Measurements from ENCODE around the gene DUSP6.
"Not testable (repeated sequence)": the region's sequence is repeated elsewhere in the genome, so short reads cannot be mapped to it uniquely, and the experiment has no call there.

Gene DUSP6

DNA sequence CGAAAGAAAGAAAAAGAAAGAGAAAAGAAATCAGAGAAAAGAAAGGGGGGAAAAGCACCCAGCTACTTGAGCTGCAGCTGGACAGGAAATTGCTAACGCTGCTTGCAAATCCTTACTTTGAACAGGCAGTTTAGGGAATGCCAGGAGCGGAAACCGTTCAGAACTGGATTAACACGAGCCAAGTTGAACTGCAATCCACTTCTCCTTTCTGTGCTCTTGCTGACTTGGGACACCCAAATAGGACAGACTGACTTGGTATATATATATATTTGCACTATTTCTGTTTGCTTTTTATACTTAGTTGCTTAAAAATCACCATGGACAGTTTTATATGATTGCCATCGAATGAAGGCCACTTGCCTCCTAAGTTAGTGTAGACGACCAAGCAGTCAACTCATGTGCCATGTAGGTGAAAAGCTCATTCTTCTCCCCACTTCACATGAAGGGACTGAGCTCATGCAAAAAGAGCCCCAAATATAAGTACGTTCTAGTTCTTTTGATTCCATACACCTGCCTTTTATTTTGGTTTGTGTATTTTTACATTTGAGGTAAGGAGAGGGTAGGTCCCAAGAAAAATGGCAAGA is 5.5 kb downstream of the DUSP6 start:
- peak overlapping the region; percentile 69 for H3K9ac ChIP-seq
- peaks cover 7% of the 10 kb centered on the region; the same call in 1 of the 2 replicates for H3K36me3 ChIP-seq
- H3K27ac ChIP-seq = peak overlapping the region; percentile 81
- no peaks in the 10 kb centered on the region for H3K27me3 ChIP-seq
- H3K4me1 ChIP-seq = peaks cover 73% of the 10 kb centered on the region
- no peak for TF ChIP-seq Cebpa-rat (IDR thresholded peaks at IDR 0.05)
- peak overlapping the region; percentile 95 for H3K4me2 ChIP-seq
- H3K9me3 ChIP-seq = no peaks in the 10 kb centered on the region
- H3K4me3 ChIP-seq = peak overlapping the region; percentile 52
- H4K20me1 ChIP-seq = peaks cover 33% of the 10 kb centered on the region

DNA sequence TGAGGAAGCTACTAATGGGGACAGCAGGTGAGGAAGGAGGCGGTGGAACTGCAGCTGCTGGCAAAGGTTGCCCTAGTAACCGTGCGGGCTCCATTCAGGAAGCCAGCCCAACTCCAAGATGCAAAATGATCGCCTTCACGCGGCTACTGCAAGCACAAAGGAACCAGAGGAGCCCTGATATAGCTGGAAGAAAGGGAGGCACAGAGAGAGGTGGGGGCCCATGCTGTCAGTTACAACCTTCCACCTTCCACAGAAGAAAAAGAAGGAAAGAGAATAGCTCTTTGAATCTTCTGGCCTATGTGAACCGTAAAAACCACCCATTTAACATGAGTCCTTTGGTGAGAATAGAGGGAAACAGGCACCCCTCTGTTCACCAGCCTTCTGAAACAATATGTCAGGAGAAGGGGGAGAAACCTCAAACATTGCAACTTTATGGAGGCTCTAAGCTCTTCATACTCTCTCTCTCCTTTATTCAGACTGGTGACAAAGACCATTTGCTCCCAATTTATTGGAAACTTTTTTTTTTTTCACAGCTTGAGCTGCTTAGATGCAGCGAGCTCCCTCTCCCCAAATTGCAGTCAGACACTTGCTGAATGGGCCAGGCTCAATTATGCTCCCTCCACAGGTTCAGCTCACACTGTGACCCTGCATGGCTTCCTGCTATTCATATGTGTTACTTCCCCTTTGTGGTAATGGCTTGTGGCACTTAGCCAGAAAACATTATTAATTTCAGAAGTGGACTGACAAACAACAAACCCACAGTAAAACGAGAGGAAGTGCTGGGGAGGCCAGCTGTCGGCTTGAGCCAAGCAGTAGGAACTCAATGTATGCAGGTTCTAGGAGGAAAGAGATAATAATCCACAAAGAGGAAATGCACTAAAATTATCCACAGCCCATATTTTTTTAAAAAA is 6.2 kb downstream of the DUSP6 start:
- peak overlapping the region; percentile 81 for H3K27ac ChIP-seq
- H3K4me2 ChIP-seq = peak overlapping the region; percentile 95
- peak overlapping the region; percentile 77 for H3K9ac ChIP-seq
- H3K4me1 ChIP-seq = peaks cover 73% of the 10 kb centered on the region
- TF ChIP-seq Cebpa-rat (IDR thresholded peaks at IDR 0.05) = no peak
- peaks cover 26% of the 10 kb centered on the region for H4K20me1 ChIP-seq
- peak overlapping the region; percentile 52 for H3K4me3 ChIP-seq
- peaks cover 7% of the 10 kb centered on the region; the same call in 1 of the 2 replicates for H3K36me3 ChIP-seq
- H3K9me3 ChIP-seq = no peaks in the 10 kb centered on the region
- H3K27me3 ChIP-seq = no peaks in the 10 kb centered on the region

DNA sequence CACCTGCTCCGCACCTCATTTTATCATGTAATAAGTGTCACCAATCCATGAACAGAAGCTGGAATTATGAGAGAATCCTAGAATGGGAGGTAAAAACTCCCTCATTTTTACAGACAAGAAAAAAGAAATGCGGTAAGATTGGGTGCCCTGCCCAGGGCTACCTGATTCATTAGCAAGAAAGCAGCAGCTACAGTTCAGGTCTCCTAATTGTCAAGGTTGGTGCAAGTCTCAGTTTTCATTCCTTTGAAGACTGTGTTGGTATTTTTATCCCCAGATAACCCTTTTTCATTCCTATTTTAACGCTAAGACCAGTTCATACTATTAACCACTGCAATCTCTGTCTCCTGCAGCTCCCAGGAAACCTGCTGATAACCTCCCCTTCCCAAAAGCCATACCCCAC is 6.9 kb downstream of the DUSP6 start:
- Histone ChIP-seq H3K9ac (peak overlapping the region; percentile 77; the same call in 1 of the 2 replicates), H3K9me3 (no peaks in the 10 kb centered on the region), H3K4me2 (peak overlapping the region; percentile 95), H3K36me3 (peaks cover 7% of the 10 kb centered on the region; the same call in 1 of the 2 replicates), H3K4me3 (peak overlapping the region; percentile 52), H3K27ac (peak overlapping the region; percentile 81), H4K20me1 (peaks cover 19% of the 10 kb centered on the region), H3K4me1 (peaks cover 73% of the 10 kb centered on the region), H3K27me3 (no peaks in the 10 kb centered on the region)
- TF ChIP-seq Cebpa-rat (IDR thresholded peaks at IDR 0.05) = no peak

DNA sequence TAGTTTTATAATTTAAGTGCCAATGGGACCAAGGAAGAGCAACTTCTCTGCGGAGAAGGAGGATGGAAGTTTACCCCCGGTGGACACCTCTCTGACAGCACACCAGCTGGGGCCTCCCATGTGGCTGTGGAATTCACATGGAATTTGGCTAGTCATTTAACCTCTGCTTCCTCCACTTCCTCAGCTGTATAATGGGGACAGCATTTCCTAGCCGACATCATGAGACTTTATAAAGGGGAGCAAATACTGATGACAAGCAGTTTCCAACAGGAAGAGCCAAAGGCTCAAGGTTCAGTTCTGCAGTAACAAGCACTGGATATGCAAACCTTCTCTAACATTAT is 7.5 kb downstream of the DUSP6 start:
- no peak for TF ChIP-seq Cebpa-rat (IDR thresholded peaks at IDR 0.05)
- Histone ChIP-seq H3K27ac (peak overlapping the region; percentile 81), H3K9ac (peak overlapping the region; percentile 47; the same call in 1 of the 2 replicates), H3K4me2 (peak overlapping the region; percentile 95), H3K36me3 (peaks cover 7% of the 10 kb centered on the region; the same call in 1 of the 2 replicates), H3K27me3 (no peaks in the 10 kb centered on the region), H3K9me3 (no peaks in the 10 kb centered on the region), H4K20me1 (peaks cover 14% of the 10 kb centered on the region), H3K4me3 (no peak overlapping the region), H3K4me1 (peaks cover 73% of the 10 kb centered on the region)

DNA sequence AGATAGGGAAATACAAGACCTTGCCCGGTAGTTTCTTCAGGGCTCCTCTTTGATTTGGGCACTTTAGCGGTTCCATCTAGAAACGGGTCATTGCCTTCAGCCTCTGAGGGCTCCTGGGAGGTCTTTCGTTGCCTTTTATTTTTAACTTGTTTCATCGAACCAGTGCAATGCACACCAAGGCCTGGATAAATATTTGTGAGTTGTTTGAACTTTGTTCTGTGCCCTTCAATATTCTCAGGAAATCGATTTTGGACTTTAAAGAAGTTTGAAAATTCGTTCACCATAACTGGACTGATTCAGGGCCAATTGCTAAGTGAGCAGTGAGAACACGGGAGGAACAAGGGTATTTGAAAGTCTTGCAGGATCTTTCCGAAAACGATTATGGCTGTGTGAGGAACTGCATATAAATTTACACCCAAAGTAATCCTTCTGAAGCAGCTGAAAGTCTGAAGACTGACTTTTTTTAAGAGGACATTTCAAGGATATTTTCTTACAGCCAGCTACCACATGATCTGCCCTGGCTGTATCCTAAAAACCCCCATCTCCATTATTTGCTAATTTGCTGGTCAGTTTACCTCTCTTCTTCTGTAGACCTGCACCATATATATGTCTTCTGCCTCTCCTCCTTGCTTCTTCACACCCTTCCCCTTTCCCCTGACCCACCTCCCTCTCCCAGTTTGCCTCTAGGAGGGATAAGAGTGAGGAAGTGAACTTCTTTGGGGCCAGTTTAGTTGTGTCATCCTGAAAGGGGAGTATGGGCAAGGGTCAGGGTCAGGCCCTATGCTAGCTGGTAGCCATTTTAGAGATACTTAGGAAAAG is 8.0 kb downstream of the DUSP6 start:
- Histone ChIP-seq H3K4me3 (peak overlapping the region; percentile 35; the same call in 1 of the 2 replicates), H3K4me2 (peak overlapping the region; percentile 95)

DNA sequence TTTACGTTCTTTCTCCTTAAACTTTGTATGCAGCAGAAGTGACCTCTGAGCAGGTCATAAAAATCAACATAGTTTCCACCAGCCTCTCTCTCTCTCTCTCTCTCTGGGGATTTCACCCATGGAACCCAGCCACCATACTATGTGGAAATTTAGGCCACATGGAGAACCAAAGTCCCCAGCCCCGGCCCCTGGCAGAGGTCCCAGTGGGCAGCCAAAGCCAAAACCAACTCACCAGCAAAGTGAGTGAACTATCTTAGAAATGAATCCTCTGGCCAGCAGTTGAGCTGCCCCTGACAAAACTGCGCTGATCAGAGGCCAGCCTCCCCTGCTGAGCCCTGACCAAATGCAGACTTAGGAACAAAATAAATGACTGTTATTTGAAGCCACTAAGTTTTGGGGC is 9.2 kb downstream of the DUSP6 start:
- H3K4me3 ChIP-seq = no peak overlapping the region
- peaks cover 56% of the 10 kb centered on the region for H3K4me1 ChIP-seq
- no peaks in the 10 kb centered on the region for H3K9me3 ChIP-seq
- peak overlapping the region; percentile 81 for H3K27ac ChIP-seq
- H3K9ac ChIP-seq = peak overlapping the region; percentile 2; the same call in 1 of the 2 replicates
- no peak for TF ChIP-seq Cebpa-rat (IDR thresholded peaks at IDR 0.05)
- H3K4me2 ChIP-seq = peak overlapping the region; percentile 95
- H3K36me3 ChIP-seq = no peaks in the 10 kb centered on the region
- no peaks in the 10 kb centered on the region for H4K20me1 ChIP-seq
- no peaks in the 10 kb centered on the region for H3K27me3 ChIP-seq

More for the DNA sequence above, 8.0 kb downstream of the DUSP6 start:
- Histone ChIP-seq H4K20me1 (peaks cover 8% of the 10 kb centered on the region), H3K27me3 (no peaks in the 10 kb centered on the region), H3K27ac (peak overlapping the region; percentile 81), H3K4me1 (peaks cover 67% of the 10 kb centered on the region), H3K9ac (peak overlapping the region; percentile 47; the same call in 1 of the 2 replicates), H3K9me3 (no peaks in the 10 kb centered on the region), H3K36me3 (peaks cover 7% of the 10 kb centered on the region; the same call in 1 of the 2 replicates)
- no peak for TF ChIP-seq Cebpa-rat (IDR thresholded peaks at IDR 0.05)

DNA sequence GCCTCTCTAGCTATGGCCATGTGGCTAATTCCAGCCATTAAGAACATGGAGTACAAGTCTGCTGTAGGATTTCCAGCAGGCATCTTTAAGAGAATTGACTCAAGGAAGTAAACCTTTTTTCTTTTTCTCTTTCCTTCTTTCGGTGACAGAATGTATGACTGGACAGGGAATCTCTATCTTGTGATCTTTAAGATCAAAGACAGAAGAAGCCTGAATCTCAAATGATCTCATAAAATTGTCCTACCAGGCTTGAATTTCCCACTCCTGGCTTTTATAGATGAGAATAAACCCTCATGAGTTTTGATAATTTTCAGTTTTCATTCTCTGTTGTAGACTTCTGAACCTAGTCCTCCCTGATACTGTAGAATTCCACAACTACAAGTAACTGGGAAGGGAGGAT is 11.4 kb downstream of the DUSP6 start:
- no peak for TF ChIP-seq Cebpa-rat (IDR thresholded peaks at IDR 0.05)
- peaks cover 35% of the 10 kb centered on the region for H3K4me1 ChIP-seq
- no peak overlapping the region for H3K4me3 ChIP-seq
- no peaks in the 10 kb centered on the region for H3K9me3 ChIP-seq
- H3K4me2 ChIP-seq = no peak overlapping the region
- H3K27ac ChIP-seq = no peak overlapping the region
- no peak overlapping the region for H3K9ac ChIP-seq
- no peaks in the 10 kb centered on the region for H3K36me3 ChIP-seq
- H4K20me1 ChIP-seq = no peaks in the 10 kb centered on the region
- no peaks in the 10 kb centered on the region for H3K27me3 ChIP-seq

DNA sequence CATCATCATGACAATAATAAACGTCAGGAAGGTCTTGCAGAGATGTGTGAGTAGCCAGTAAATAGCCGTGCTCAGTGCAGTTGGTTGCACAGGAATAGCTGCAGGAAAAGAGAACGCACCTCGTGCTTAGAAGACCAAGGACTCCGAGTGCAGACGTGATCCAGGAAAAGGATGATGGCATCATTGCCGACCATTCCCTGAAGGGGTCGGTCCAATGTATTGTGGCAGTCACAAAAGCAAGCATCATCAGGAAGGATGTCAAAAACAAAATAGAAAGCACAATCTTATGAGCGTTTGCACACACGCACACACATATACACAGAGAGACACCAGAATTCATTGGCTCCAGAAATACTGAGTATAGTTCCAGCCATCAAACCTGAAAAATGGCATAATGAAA is 12.8 kb downstream of the DUSP6 start:
- H3K9me3 ChIP-seq = no peaks in the 10 kb centered on the region
- no peaks in the 10 kb centered on the region for H3K36me3 ChIP-seq
- no peak overlapping the region for H3K27ac ChIP-seq
- no peak overlapping the region for H3K4me2 ChIP-seq
- TF ChIP-seq Cebpa-rat (IDR thresholded peaks at IDR 0.05) = no peak
- no peak overlapping the region for H3K4me3 ChIP-seq
- no peak overlapping the region for H3K9ac ChIP-seq
- no peaks in the 10 kb centered on the region for H3K27me3 ChIP-seq
- peaks cover 22% of the 10 kb centered on the region for H3K4me1 ChIP-seq
- no peaks in the 10 kb centered on the region for H4K20me1 ChIP-seq

DNA sequence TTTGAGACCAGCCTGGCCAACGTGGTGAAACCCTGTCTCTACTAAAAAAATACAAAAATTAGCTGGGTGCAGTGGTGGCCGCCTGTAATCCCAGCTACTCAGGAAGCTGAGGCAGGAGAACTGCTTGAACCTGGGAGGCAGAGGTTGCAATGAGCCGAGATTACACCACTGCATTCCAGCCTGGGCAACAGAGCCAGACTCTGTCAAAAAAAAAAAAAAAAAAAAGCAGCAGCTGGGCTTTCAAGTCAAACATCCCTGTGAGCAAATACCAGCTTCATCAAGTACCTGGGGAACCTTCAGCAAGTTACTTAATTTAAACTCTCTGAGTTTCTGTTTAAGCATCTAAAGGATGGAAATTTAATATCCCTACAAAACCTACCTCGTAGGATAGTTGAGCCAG is 15.2 kb downstream of the DUSP6 start:
- not testable (repeated sequence) for H3K4me1 ChIP-seq, H3K9ac ChIP-seq, H4K20me1 ChIP-seq, H3K27me3 ChIP-seq, H3K4me2 ChIP-seq, H3K4me3 ChIP-seq, H3K9me3 ChIP-seq, H3K36me3 ChIP-seq, H3K27ac ChIP-seq

All from BLaER1 (cell line).